Karpas-422 (cell line): Measurements from ENCODE around the gene B2M. TPM values are rescaled to one million over a fixed set of nuclear protein-coding genes. Genes with fewer than 3 reads are reported as not detected.
"Not testable (repeated sequence)": the region's sequence is repeated elsewhere in the genome, so short reads cannot be mapped to it uniquely, and the experiment has no call there.

Experiments
- DNase-seq: peaks from one replicate; pipeline ENCODE4 v3.0.0-alpha.2; 2015
- H2AFZ ChIP-seq: fragments of 200-600 bp; sonication (generic); 2 replicates; pipeline ENCODE4 v1.6.1; 2014; ENCODE audit warnings: antibody characterized with exemption, low read length, mixed read lengths
- H3K27ac ChIP-seq: fragments of 200-600 bp; sonication (generic); 2 replicates; pipeline ENCODE4 v1.5.1; 2014; ENCODE audit warnings: mild to moderate bottlenecking, low read length, moderate library complexity
- H3K27me3 ChIP-seq: fragments of 200-600 bp; sonication (generic); 2 replicates; pipeline ENCODE4 v1.6.1; 2014; ENCODE audit warnings: low read length, mixed read lengths
- H3K36me3 ChIP-seq: fragments of 200-600 bp; sonication (generic); 2 replicates; pipeline ENCODE4 v1.6.1; 2014; ENCODE audit warnings: low read length, mixed read lengths; ENCODE audit not compliant: insufficient read depth
- H3K4me1 ChIP-seq: fragments of 200-600 bp; sonication (generic); 2 replicates; pipeline ENCODE4 v1.6.1; 2014; ENCODE audit warnings: mild to moderate bottlenecking, low read length, mixed read lengths
- H3K4me2 ChIP-seq: fragments of 200-600 bp; sonication (generic); 2 replicates; pipeline ENCODE4 v1.6.1; 2014; ENCODE audit warnings: low read length, low read depth, mild to moderate bottlenecking; ENCODE audit not compliant: poor library complexity, severe bottlenecking
- H3K4me3 ChIP-seq: fragments of 200-600 bp; sonication (generic); 2 replicates; pipeline ENCODE4 v1.5.1; 2014; ENCODE audit warnings: mild to moderate bottlenecking, antibody characterized with exemption, low read length, mixed read lengths
- H3K79me2 ChIP-seq: fragments of 200-600 bp; sonication (generic); 2 replicates; pipeline ENCODE4 v1.6.1; 2014; ENCODE audit warnings: mild to moderate bottlenecking, low read length, mixed read lengths
- H3K9ac ChIP-seq: fragments of 200-600 bp; sonication (generic); 2 replicates; pipeline ENCODE4 v1.6.0; 2014; ENCODE audit warnings: low read length
- H3K9me2 ChIP-seq: fragments of 200-600 bp; sonication (generic), shearing (Covaris generic); replicated peaks from 2 replicates; pipeline ENCODE4 v1.6.0; 2014; ENCODE audit warnings: mild to moderate bottlenecking, low read length, moderate library complexity; ENCODE audit not compliant: insufficient read depth
- H3K9me3 ChIP-seq: fragments of 300-700, 200-600 bp; sonication (generic); 2 replicates; pipeline ENCODE4 v1.6.1; 2014; ENCODE audit warnings: low read length, mixed read lengths
- H4K20me1 ChIP-seq: fragments of 200-600 bp; sonication (generic); 2 replicates; pipeline ENCODE4 v1.6.1; 2014; ENCODE audit warnings: mild to moderate bottlenecking, antibody characterized with exemption, low read length, low read depth; ENCODE audit not compliant: insufficient read depth
- total RNA-seq: library from RNA; depleted of rRNA; stranded (reverse); fragments of >200 nt; shearing (Covaris generic); gene quantifications from 2 replicates; pipeline ENCODE4 v1.2.3, GENCODE V29; 2014; ENCODE audit warnings: low replicate concordance

The B2M gene
- total RNA-seq, 1 experiment from 2014 or later: 3,959 TPM

DNA sequence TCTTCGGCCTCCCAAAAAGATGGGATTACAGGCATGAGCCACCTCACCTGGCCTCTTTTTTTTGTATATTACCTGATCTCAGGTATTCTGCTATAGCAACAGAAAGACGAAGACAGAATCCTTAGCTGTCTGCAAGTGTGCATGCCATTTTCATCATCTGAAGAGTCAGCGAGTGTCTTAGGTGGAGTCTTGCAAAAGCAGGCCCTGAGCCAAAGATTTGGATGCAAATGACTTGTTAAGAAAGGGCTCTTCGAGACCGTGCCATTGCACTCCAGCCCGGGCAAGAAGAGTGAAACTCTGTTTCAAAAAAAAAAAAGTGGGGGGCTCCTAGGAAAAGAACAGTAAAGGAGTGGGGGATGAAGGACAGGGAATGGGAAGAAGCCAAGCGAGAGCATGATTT is 14.8 kb downstream of the B2M start:
- H3K9me3 ChIP-seq: no peaks in the 10 kb centered on the region
- peak overlapping the region; percentile 86 for H3K4me2 ChIP-seq
- H3K27ac ChIP-seq: peak overlapping the region; percentile 99
- H3K27me3 ChIP-seq: no peaks in the 10 kb centered on the region
- no peak overlapping the region for H2AFZ ChIP-seq
- peaks cover 20% of the 10 kb centered on the region for H3K79me2 ChIP-seq
- peak overlapping the region; percentile 66 for H3K4me3 ChIP-seq
- H4K20me1 ChIP-seq: no peaks in the 10 kb centered on the region
- H3K9me2 ChIP-seq: no peaks in the 10 kb centered on the region
- peak overlapping the region; percentile 88 for H3K9ac ChIP-seq
- H3K4me1 ChIP-seq: peaks cover 70% of the 10 kb centered on the region
- DNase-seq: peak; percentile 93
- H3K36me3 ChIP-seq: no peaks in the 10 kb centered on the region

DNA sequence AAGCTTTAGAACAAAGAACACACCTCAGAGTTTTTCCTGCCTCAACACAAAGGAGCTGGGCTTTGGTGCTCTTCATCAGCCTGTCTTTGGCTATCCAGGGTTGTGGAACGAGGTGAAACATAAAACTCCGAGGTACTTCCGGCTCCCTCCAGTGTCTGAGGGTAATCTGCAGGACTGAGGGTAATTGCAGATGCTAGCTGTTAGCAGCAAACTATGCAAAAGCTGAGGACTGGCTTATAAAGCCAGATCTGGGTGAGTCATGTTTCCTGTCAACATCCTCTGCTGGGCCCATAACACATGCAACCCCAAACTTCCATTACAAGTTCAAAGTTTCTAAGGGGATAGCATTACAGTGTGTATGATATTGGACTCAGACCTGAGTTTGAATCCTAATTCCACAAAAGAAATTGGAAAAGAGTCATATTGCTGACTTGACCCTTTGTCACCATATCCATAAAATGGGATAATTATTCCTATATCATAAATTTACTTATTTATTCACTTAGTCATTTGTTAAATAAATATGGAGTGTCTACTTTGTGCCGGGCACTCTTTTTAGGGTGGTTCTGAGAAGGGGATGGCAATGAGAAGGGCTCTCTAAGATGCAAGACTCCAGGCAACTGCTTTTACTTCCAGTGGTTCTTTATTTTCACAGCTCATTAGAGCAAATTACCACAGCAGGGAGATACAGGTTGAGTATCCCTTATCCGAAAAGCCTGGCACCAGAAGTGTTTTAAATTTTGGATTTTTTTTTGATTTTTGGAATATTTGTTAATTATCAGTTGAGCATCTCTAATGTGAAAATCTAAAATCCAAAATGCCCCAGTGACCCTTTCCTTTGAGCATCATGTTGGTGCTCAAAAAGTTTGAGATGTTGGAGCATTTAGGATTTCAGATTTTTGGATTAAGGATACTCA is 15.5 kb downstream of the B2M start:
- Histone ChIP-seq H3K4me1 (peaks cover 67% of the 10 kb centered on the region), H3K4me3 (peak overlapping the region; percentile 66), H2AFZ (no peak overlapping the region), H3K9me3 (no peaks in the 10 kb centered on the region), H3K36me3 (no peaks in the 10 kb centered on the region), H3K27ac (peak overlapping the region; percentile 99), H3K79me2 (peaks cover 20% of the 10 kb centered on the region), H3K9me2 (no peaks in the 10 kb centered on the region), H4K20me1 (no peaks in the 10 kb centered on the region), H3K9ac (peak overlapping the region; percentile 88), H3K4me2 (peak overlapping the region; percentile 86), H3K27me3 (no peaks in the 10 kb centered on the region)
- peak; percentile 96 for DNase-seq

DNA sequence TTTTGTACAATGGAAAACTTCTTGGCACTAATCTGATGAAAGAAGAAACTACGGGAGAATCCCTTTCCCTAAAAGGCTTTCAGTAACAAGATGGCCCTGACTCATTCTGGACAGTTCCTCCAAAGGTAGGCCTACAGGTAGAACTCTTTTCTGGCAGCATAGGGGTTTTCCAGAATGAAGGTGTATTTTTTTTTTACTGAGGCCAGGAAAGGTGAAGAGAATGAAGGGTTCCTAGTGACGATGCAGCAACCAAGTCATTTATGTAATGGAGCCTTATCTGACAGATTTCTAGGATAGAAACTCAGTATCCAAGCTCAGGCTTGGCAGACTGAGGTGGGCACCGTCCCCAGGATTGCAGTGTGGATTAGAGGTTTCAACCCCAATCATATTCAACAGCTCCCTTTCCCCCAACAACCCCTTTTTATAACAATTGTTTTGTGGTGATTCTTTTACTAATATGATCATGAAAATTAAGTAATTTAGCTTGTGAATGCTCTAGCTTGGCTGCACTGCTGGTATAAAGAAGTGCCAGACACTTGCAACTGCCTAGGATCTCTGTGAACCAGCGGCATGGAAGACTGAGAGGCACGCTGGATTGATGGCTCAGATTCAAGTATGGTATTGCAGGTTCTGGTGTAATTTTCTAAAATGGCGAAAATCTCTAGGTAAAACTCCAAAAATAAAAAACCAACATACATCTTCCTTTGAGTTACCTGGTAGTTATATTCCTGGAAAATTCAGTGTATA is 16.3 kb downstream of the B2M start:
- Histone ChIP-seq H3K79me2 (peaks cover 20% of the 10 kb centered on the region), H3K27me3 (no peaks in the 10 kb centered on the region), H2AFZ (no peak overlapping the region), H3K9me3 (no peaks in the 10 kb centered on the region), H3K4me2 (peak overlapping the region; percentile 86), H3K9ac (peak overlapping the region; percentile 88), H3K9me2 (no peaks in the 10 kb centered on the region), H3K4me1 (peaks cover 60% of the 10 kb centered on the region), H3K4me3 (peak overlapping the region; percentile 66), H3K27ac (peak overlapping the region; percentile 99), H3K36me3 (no peaks in the 10 kb centered on the region), H4K20me1 (no peaks in the 10 kb centered on the region)
- peak; percentile 41 for DNase-seq

DNA sequence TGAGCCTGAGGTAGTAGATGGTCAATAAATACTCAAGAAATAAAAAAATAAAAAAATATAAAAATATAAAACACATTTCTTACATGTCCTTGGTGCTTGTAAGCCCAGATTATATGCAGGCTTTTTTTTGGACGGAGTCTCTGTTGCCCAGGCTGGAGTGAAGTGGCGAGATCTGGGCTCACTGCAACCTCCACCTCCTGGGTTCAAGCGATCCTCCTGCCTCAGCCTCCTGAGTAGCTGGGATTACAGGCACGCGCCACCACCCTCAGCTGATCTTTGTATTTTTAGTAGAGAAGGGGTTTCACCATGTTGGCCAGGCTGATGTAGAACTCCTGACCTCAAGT is 16.9 kb downstream of the B2M start:
- Histone ChIP-seq H3K4me2 (peak overlapping the region; percentile 86), H3K4me1 (peaks cover 60% of the 10 kb centered on the region), H3K4me3 (peak overlapping the region; percentile 63), H3K27ac (peak overlapping the region; percentile 99), H3K79me2 (peaks cover 20% of the 10 kb centered on the region), H3K9ac (peak overlapping the region; percentile 88)
- not testable (repeated sequence) for DNase-seq, H3K36me3 ChIP-seq, H2AFZ ChIP-seq, H4K20me1 ChIP-seq, H3K9me2 ChIP-seq, H3K9me3 ChIP-seq, H3K27me3 ChIP-seq

DNA sequence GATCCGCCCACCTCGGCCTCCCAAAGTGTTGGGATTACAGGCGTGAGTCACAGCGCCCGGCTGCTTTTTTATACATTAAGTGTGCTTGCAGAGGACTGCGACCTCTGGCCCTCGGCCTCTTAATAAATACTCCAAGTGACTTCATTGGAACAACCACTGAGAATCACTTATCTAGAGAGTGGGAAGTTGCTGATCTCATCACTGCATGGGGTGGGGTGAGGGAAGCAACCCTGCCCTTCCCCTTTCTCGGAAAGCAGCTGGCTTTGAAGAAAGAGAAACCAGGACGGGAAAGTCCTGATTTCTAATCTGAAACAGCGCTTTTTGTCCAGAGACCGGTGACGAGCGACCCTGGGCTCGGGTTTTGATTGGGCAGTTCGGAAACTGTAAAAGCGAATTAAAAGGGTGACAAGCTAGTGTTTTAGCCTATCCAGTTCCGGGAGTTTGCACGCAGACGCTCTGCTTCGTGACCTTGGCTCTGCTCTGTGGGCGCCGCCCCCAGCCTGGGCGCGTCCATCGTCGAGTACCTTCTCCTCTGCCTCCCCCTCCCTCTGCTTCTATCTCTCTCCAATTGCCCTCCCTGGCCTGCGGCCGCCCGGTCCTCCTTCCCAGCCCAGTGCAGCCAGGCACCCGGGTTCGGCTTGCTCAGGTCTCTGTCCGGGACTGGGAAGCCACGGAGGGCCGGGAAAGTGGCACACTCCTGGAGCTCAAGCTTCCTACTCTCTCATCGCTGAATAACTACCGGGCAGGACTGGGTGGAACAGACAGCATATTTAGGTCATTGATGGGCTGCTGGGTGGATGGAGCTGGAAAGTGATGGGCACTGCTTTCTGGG is 17.5 kb downstream of the B2M start:
- Histone ChIP-seq H3K36me3 (no peaks in the 10 kb centered on the region), H3K79me2 (peaks cover 20% of the 10 kb centered on the region), H3K9me2 (no peaks in the 10 kb centered on the region), H3K4me2 (peak overlapping the region; percentile 86), H3K4me3 (peak overlapping the region; percentile 84), H3K4me1 (peaks cover 57% of the 10 kb centered on the region), H3K9me3 (no peaks in the 10 kb centered on the region), H3K27ac (peak overlapping the region; percentile 99), H2AFZ (peak overlapping the region; percentile 8; the same call in 1 of the 2 replicates), H4K20me1 (no peaks in the 10 kb centered on the region), H3K27me3 (no peaks in the 10 kb centered on the region), H3K9ac (peak overlapping the region; percentile 89)
- peak; percentile 98 for DNase-seq

DNA sequence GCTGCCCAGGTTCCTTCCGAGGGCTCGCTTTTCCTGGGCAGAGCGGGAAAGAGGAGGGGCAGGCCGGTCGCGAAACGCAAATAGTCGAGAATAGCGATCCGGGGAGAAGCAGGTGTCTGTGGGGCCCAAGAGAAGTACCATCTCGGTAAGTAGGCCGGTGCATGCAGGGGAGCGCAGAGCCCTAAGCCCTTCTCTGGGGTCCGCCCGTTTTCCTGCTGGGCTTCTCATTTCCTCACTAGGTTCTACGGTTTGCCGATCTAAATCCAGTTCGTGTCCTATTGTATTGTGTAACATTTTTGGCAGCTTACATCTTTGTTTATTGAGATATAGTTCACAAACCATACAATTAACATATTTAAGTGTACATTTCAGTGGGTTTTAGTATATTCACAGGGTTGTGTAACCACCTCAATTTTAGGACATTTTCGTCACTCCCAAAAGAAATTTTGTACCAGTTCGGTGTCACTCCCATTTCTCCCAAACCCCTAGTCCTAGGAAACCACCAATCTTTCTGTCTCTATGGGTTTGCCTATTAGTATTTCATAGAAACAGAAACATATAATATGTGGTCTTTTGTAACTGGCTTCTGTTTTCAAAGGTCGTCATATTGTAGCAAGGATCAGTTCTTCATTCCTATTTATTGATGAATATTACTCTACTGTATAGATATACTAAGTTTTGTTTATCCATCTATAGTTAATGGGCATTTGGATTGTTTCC is 18.3 kb downstream of the B2M start:
- Histone ChIP-seq H2AFZ (0 out of 2 replicates have a peak overlapping the region, but pooled peaks have one; percentile 8), H3K4me3 (peak overlapping the region; percentile 84), H3K9ac (peak overlapping the region; percentile 89), H4K20me1 (no peaks in the 10 kb centered on the region), H3K27ac (peak overlapping the region; percentile 82), H3K9me3 (no peaks in the 10 kb centered on the region), H3K27me3 (no peaks in the 10 kb centered on the region), H3K36me3 (no peaks in the 10 kb centered on the region), H3K79me2 (peaks cover 20% of the 10 kb centered on the region), H3K9me2 (no peaks in the 10 kb centered on the region), H3K4me1 (peaks cover 49% of the 10 kb centered on the region), H3K4me2 (peak overlapping the region; percentile 86)
- DNase-seq: peak; percentile 81

DNA sequence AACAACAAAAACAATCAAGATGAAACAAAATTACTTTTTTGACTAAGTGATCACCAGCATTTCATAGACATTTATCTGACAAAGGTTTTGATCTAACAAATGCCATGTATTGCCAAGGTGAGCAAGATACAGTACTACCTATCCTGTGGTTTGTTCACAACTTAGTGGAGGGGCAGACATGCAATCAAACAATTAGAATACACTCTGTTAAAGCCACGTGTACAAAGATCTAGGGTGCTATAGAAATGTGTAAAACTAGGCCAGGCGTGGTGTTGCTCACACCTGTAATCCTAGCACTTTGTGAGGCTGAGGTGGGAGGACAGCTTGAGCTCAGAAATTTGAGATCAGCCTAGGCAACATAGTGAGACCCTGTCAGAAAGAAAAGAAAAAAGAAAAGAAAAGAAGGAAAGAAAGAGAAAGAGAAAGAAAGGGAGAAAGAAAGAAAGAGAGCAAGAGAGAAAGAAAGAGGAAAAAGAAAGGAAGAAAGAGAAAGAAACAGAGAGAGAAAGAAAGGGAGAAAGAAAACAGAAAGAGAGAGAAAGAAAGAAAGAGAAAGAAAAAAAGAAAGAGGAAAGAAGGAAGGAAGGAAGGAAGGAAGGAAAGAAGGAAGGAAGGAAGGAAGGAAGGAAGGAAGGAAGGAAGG is 23.6 kb downstream of the B2M start:
- H3K27ac ChIP-seq: peak overlapping the region; percentile 79

More for the DNA sequence above, 23.6 kb downstream of the B2M start:
- no peaks in the 10 kb centered on the region for H3K27me3 ChIP-seq
- H3K4me3 ChIP-seq: peak overlapping the region; percentile 59
- H3K9me2 ChIP-seq: no peaks in the 10 kb centered on the region
- no peak for DNase-seq
- H3K9me3 ChIP-seq: no peaks in the 10 kb centered on the region
- no peaks in the 10 kb centered on the region for H3K36me3 ChIP-seq
- H2AFZ ChIP-seq: peak overlapping the region; percentile 88
- H3K4me1 ChIP-seq: peaks cover 40% of the 10 kb centered on the region
- H3K79me2 ChIP-seq: peaks cover 8% of the 10 kb centered on the region
- H3K4me2 ChIP-seq: peak overlapping the region; percentile 87
- no peaks in the 10 kb centered on the region for H4K20me1 ChIP-seq
- H3K9ac ChIP-seq: peak overlapping the region; percentile 64
